Neuron (in vitro differentiated cells): ENCODE data around the gene NPAS3.

ENCODE experiments used
- H2AFZ ChIP-seq: one replicate; pipeline ENCODE4 v1.6.1; 2013; ENCODE audit warnings: low read depth, mild to moderate bottlenecking, inconsistent platforms, low read length, moderate library complexity
- H3K27me3 ChIP-seq: one replicate; pipeline ENCODE4 v1.6.1; 2013; ENCODE audit warnings: low read length; ENCODE audit not compliant: insufficient read depth
- H3K36me3 ChIP-seq: one replicate; pipeline ENCODE4 v1.6.1; 2013; ENCODE audit warnings: low read length; ENCODE audit not compliant: insufficient read depth
- H3K4me1 ChIP-seq: one replicate; pipeline ENCODE4 v1.6.1; 2013; ENCODE audit warnings: low read length; ENCODE audit not compliant: insufficient read depth
- H3K4me3 ChIP-seq: 2 replicates; pipeline ENCODE4 v1.5.1; 2013; ENCODE audit warnings: mild to moderate bottlenecking, low read length, moderate library complexity
- H3K9me3 ChIP-seq: one replicate; pipeline ENCODE4 v1.6.1; 2013; ENCODE audit warnings: low read length

Gene NPAS3

GRCh38 chr14:33850826-33851225, 912.1 kb downstream of the NPAS3 start:
- no peaks in the 10 kb centered on the region for H3K27me3 ChIP-seq
- no peak overlapping the region for H2AFZ ChIP-seq
- peaks cover 6% of the 10 kb centered on the region for H3K4me1 ChIP-seq
- no peak overlapping the region for H3K4me3 ChIP-seq
- H3K36me3 ChIP-seq = no peaks in the 10 kb centered on the region
- no peaks in the 10 kb centered on the region for H3K9me3 ChIP-seq

- H3K27me3 ChIP-seq = peaks cover 5% of the 10 kb centered on the region
- H3K9me3 ChIP-seq = no peaks in the 10 kb centered on the region
- H2AFZ ChIP-seq = no peak overlapping the region
- H3K4me1 ChIP-seq = peaks cover 6% of the 10 kb centered on the region
- no peak overlapping the region for H3K4me3 ChIP-seq
- H3K36me3 ChIP-seq = no peaks in the 10 kb centered on the region
Measured at GRCh38 chr14:33851366-33851765, 912.7 kb downstream of the NPAS3 start.

GRCh38 chr14:33851931-33852330, 913.3 kb downstream of the NPAS3 start:
- Histone ChIP-seq H2AFZ (no peak overlapping the region), H3K27me3 (peaks cover 5% of the 10 kb centered on the region), H3K4me3 (no peak overlapping the region), H3K9me3 (no peaks in the 10 kb centered on the region), H3K36me3 (no peaks in the 10 kb centered on the region), H3K4me1 (peaks cover 6% of the 10 kb centered on the region)
